ENCODE results near the gene SHC2. TPM values are rescaled to one million over a fixed set of nuclear protein-coding genes. Genes with fewer than 3 reads are reported as not detected.

SHC2 gene
- total and polyA plus RNA-seq, 4 donors, result 11.2 to 23.1 (median 14.5) TPM

DNA sequence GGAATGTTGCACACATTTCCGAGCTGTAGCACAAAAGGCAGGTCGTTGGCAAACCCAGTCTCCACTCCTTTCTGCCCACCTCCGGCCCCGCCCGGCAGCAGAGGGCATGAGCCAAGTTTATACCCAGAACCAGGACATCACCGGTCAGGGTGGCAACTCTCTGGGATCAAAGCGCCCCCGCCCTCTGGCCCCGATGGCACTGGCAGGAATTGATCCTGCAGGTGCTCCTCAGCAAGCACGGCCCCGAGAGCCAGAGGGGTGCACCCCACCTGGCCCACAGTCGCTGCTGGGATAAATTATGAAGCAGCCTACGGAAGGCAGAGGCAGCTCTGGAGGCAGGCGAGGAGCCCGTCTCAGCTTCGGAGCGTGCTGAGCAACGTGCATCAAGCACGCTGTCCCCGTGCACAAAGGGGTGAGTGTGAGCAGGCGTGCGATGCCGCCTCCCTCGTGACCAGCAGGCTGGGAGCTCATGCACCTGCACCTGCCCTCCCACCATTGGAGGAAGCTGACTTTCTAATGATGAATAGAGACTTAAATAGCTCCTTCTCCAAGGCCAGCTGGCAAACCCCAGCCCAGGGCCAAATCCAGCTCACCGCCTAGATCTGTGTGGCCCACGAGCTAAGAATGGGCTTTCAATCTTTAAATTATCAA is 25.7 kb downstream of the SHC2 start:
- H3K9me3 ChIP-seq (ENCODE audit: control insufficient read depth in 4 of 4, insufficient read depth in 3 of 4, low read length in 3 of 4), result no peaks in the 10 kb centered on the region
- TF ChIP-seq, protein P1, sequence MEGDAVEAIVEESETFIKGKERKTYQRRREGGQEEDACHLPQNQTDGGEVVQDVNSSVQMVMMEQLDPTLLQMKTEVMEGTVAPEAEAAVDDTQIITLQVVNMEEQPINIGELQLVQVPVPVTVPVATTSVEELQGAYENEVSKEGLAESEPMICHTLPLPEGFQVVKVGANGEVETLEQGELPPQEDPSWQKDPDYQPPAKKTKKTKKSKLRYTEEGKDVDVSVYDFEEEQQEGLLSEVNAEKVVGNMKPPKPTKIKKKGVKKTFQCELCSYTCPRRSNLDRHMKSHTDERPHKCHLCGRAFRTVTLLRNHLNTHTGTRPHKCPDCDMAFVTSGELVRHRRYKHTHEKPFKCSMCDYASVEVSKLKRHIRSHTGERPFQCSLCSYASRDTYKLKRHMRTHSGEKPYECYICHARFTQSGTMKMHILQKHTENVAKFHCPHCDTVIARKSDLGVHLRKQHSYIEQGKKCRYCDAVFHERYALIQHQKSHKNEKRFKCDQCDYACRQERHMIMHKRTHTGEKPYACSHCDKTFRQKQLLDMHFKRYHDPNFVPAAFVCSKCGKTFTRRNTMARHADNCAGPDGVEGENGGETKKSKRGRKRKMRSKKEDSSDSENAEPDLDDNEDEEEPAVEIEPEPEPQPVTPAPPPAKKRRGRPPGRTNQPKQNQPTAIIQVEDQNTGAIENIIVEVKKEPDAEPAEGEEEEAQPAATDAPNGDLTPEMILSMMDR (IDR thresholded peaks at IDR 0.05; ENCODE audit: control extremely low read depth, extremely low read depth), result no peak
- no peaks in the 10 kb centered on the region for H3K4me1 ChIP-seq (ENCODE audit: control insufficient read depth in 5 of 5, insufficient read depth in 5 of 5, low read length in 5 of 5)
- 86 to 88% methylated on average over 26 of the region's 26 CpGs for WGBS, 2 donors
- no peak for ATAC-seq (ENCODE audit: insufficient read depth, low FRiP score)
- H3K9ac ChIP-seq (ENCODE audit: insufficient read depth in 1 of 2, low read length in 2 of 2), result no peak overlapping the region
- H3K4me3 ChIP-seq, result no peak overlapping the region
- peaks cover 0 to 10% (median 0%) of the 10 kb centered on the region in 3 donors for H3K27me3 ChIP-seq (ENCODE audit: control insufficient read depth in 3 of 3, insufficient read depth in 3 of 3, low read length in 2 of 3)
- no peak overlapping the region for H3K27ac ChIP-seq (ENCODE audit: low read depth in 1 of 2, low read length in 1 of 2)
- peaks cover 0 to 8% (median 3%) of the 10 kb centered on the region in 4 donors for H3K36me3 ChIP-seq (ENCODE audit: control insufficient read depth in 4 of 4, insufficient read depth in 4 of 4, low read length in 4 of 4)
- no peak for DNase-seq

DNA sequence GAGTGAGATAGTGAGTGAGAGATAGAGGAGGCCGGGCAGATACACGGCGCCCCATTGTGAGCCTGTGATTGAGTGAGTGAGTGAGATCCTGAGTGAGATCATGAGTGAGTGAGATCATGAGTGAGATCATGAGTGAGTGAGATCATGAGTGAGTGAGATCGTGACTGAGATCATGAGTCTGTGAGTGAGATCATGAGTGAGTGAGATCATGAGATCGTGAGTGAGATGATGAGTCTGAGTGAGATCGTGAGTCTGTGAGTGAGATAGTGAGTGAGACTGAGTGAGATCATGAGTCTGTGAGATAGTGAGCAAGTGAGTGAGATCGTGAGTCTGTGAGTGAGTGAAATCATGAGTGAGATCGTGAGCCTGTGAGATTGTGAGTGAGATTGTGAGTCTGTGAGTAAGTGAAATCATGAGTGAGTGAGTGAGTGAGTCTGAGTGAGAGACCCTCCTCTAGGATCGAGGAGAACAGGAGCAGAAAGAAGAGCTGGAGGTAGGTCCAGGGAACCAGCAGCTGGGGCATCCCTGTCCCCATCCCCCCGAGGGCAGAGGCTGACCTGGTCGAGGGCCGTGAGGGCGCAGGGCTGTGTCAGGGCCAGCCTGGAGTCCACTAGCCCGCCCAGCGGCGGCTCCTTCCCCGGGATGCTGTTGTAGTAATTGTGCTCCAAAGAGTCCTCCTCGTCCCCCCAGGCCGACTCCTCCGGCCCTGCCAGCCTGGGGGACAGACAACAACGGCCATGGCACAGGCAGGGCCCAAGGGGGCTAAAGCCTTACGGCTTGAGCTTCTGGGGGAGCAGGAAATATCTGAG is 26.5 kb downstream of the SHC2 start:
- Histone ChIP-seq H3K27ac (ENCODE audit: low read depth in 1 of 2, low read length in 1 of 2) (no peak overlapping the region), H3K4me1 (ENCODE audit: control insufficient read depth in 5 of 5, insufficient read depth in 5 of 5, low read length in 5 of 5) (no peaks in the 10 kb centered on the region), H3K4me3 (no peak overlapping the region), H3K27me3 (ENCODE audit: control insufficient read depth in 3 of 3, insufficient read depth in 3 of 3, low read length in 2 of 3) (peaks cover 0 to 8% (median 0%) of the 10 kb centered on the region in 3 donors), H3K36me3 (ENCODE audit: control insufficient read depth in 4 of 4, insufficient read depth in 4 of 4, low read length in 4 of 4) (peaks cover 0 to 8% (median 5%) of the 10 kb centered on the region in 4 donors), H3K9me3 (ENCODE audit: control insufficient read depth in 4 of 4, insufficient read depth in 3 of 4, low read length in 3 of 4) (peaks cover 0 to 3% (median 0%) of the 10 kb centered on the region in 4 donors), H3K9ac (ENCODE audit: insufficient read depth in 1 of 2, low read length in 2 of 2) (no peak overlapping the region)
- DNase-seq, result no peak
- WGBS, 2 donors, result 90% methylated on average over 22 of the region's 22 CpGs
- TF ChIP-seq, protein P1 (IDR thresholded peaks at IDR 0.05; ENCODE audit: control extremely low read depth, extremely low read depth), result no peak
- ATAC-seq (ENCODE audit: insufficient read depth, low FRiP score), result no peak

DNA sequence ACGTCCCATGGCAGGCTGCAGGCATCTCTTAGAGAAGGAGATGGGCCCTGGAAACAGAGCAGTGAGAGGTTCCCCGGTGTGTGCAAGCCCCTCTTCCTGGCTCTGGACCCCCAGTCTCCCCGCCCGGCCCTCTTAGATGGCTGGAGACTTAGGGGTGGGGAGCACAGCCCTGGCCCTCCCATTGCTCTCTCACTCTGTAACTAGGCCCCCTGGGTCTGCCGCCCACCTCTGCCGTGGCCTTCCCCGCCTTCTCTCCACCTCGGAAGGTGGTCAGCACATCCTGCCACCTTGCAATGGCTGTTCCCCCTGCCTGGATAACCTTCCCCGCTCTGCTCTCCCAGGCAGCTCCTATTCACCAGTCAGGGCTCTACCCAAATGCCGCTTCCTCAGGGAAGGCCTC is 30.1 kb downstream of the SHC2 start:
- Histone ChIP-seq H3K9me3 (ENCODE audit: control insufficient read depth in 4 of 4, insufficient read depth in 3 of 4, low read length in 3 of 4) (peaks cover 0 to 4% (median 0%) of the 10 kb centered on the region in 4 donors), H3K36me3 (ENCODE audit: control insufficient read depth in 4 of 4, insufficient read depth in 4 of 4, low read length in 4 of 4) (peaks cover 0 to 7% (median 3%) of the 10 kb centered on the region in 4 donors), H3K4me1 (ENCODE audit: control insufficient read depth in 5 of 5, insufficient read depth in 5 of 5, low read length in 5 of 5) (peaks cover 0 to 2% (median 0%) of the 10 kb centered on the region in 5 donors), H3K9ac (ENCODE audit: insufficient read depth in 1 of 2, low read length in 2 of 2) (no peak overlapping the region), H3K27me3 (ENCODE audit: control insufficient read depth in 3 of 3, insufficient read depth in 3 of 3, low read length in 2 of 3) (no peaks in the 10 kb centered on the region), H3K27ac (ENCODE audit: low read depth in 1 of 2, low read length in 1 of 2) (no peak overlapping the region), H3K4me3 (no peak overlapping the region)
- DNase-seq, result no peak
- no peak for ATAC-seq (ENCODE audit: insufficient read depth, low FRiP score)
- WGBS, 2 donors, result 97 to 98% methylated on average over 10 of the region's 10 CpGs
- TF ChIP-seq, protein P1 (IDR thresholded peaks at IDR 0.05; ENCODE audit: control extremely low read depth, extremely low read depth), result no peak

Data from lung (tissue), 12 donors.